ENCODE data around the gene CA5B.
"Not testable (repeated sequence)": the region's sequence is repeated elsewhere in the genome, so short reads cannot be mapped to it uniquely, and the experiment has no call there.

CA5B gene

GRCh38 chrX:15721911-15722310, 16.2 kb upstream of the CA5B start:
- no peak overlapping the region for H3K4me3 ChIP-seq (ENCODE audit: extremely low read depth, insufficient read depth, low read length, poor library complexity, severe bottlenecking)
- no peak overlapping the region for H3K27ac ChIP-seq (ENCODE audit: low read depth, low read length, severe bottlenecking)
- WGBS, 2 experiments (ENCODE audit: insufficient coverage in 2 of 2), result no CpG with 5 or more reads among the region's 1 CpG
- H3K36me3 ChIP-seq (ENCODE audit: control insufficient read depth, insufficient read depth, low read length), result no peaks in the 10 kb centered on the region
- no peaks in the 10 kb centered on the region for H3K4me1 ChIP-seq (ENCODE audit: control insufficient read depth, insufficient read depth, low read length, poor library complexity, severe bottlenecking)
- no peaks in the 10 kb centered on the region for H3K9me3 ChIP-seq (ENCODE audit: control insufficient read depth, low read length)

- no peak overlapping the region for H3K4me3 ChIP-seq (ENCODE audit: extremely low read depth, insufficient read depth, low read length, poor library complexity, severe bottlenecking)
- WGBS, 2 experiments (ENCODE audit: insufficient coverage in 2 of 2), result no CpG with 5 or more reads among the region's 3 CpGs
- no peak overlapping the region for H3K27ac ChIP-seq (ENCODE audit: low read depth, low read length, severe bottlenecking)
- no peaks in the 10 kb centered on the region for H3K9me3 ChIP-seq (ENCODE audit: control insufficient read depth, low read length)
- no peaks in the 10 kb centered on the region for H3K36me3 ChIP-seq (ENCODE audit: control insufficient read depth, insufficient read depth, low read length)
- H3K4me1 ChIP-seq (ENCODE audit: control insufficient read depth, insufficient read depth, low read length, poor library complexity, severe bottlenecking), result no peaks in the 10 kb centered on the region
Measured at GRCh38 chrX:15723887-15724517, 14.1 kb upstream of the CA5B start.

DNA sequence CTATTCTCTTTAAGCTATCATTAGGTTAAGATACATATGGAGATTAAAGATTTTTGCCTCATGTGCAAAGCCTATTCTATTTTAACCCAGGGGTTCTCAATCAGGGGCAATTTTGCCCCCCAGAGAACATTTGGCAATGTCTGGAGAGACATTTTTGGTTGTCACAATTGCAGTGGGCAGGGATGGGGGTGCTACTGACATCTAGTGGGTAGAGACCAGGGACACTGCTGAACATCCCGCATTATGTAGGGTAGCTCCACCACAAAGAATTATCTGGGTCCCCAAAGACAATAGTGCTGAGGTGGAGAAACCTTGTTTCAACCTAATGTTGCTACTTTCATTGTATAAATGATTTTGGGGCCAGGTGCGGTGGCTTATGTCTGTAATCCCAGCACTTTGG, 13.2 kb upstream of the CA5B start:
- Histone ChIP-seq H3K4me1 (ENCODE audit: control insufficient read depth, insufficient read depth, low read length, poor library complexity, severe bottlenecking) (no peaks in the 10 kb centered on the region), H3K9me3 (ENCODE audit: control insufficient read depth, low read length) (no peaks in the 10 kb centered on the region), H3K36me3 (ENCODE audit: control insufficient read depth, insufficient read depth, low read length) (no peaks in the 10 kb centered on the region), H3K27ac (ENCODE audit: low read depth, low read length, severe bottlenecking) (no peak overlapping the region), H3K4me3 (ENCODE audit: extremely low read depth, insufficient read depth, low read length, poor library complexity, severe bottlenecking) (no peak overlapping the region)
- WGBS, 2 experiments (ENCODE audit: insufficient coverage in 2 of 2), result 80 to 100% methylated on average over 1 of the region's 2 CpGs

DNA sequence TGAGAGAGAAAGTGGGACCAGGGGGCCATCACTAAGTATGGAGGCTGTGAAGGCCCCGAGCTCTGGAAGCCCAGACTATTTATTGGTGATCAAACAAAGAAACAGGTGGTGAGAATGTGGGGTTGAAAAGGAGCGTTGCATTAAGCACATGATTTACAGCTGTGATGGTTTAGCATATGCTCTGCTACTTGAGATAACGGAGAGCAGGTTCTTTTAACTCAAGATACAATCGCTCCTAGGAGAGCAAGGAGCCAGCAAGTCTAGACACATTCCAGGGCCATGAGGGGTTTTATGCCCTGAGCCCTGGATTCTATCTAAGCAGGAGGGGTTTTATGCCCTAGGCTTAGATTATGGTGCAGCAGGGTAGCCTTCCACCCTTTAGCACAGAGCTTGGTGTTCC, 6.7 kb upstream of the CA5B start:
- H3K36me3 ChIP-seq (ENCODE audit: control insufficient read depth, insufficient read depth, low read length); H3K9me3 ChIP-seq (ENCODE audit: control insufficient read depth, low read length); H3K4me3 ChIP-seq (ENCODE audit: extremely low read depth, insufficient read depth, low read length, poor library complexity, severe bottlenecking); H3K27ac ChIP-seq (ENCODE audit: low read depth, low read length, severe bottlenecking); H3K4me1 ChIP-seq (ENCODE audit: control insufficient read depth, insufficient read depth, low read length, poor library complexity, severe bottlenecking): not testable (repeated sequence)
- 92 to 94% methylated on average over 3 to 4 of the region's 4 CpGs for WGBS, 2 experiments (ENCODE audit: insufficient coverage in 2 of 2)

GRCh38 chrX:15737190-15737958, 696 bp upstream of the CA5B start:
- H3K4me3 ChIP-seq (ENCODE audit: extremely low read depth, insufficient read depth, low read length, poor library complexity, severe bottlenecking), result peak overlapping the region; percentile 11

GRCh38 chrX:15739886-15740285, 1.8 kb downstream of the CA5B start:
- no CpG with 5 or more reads among the region's 3 CpGs for WGBS, 2 experiments (ENCODE audit: insufficient coverage in 2 of 2)

More at GRCh38 chrX:15737190-15737958, 696 bp upstream of the CA5B start:
- no peaks in the 10 kb centered on the region for H3K9me3 ChIP-seq (ENCODE audit: control insufficient read depth, low read length)
- no peak overlapping the region for H3K27ac ChIP-seq (ENCODE audit: low read depth, low read length, severe bottlenecking)
- H3K36me3 ChIP-seq (ENCODE audit: control insufficient read depth, insufficient read depth, low read length), result no peaks in the 10 kb centered on the region
- WGBS, 2 experiments (ENCODE audit: insufficient coverage in 2 of 2), result 35 to 42% methylated on average over 3 to 7 of the region's 14 CpGs
- peaks cover 3% of the 10 kb centered on the region for H3K4me1 ChIP-seq (ENCODE audit: control insufficient read depth, insufficient read depth, low read length, poor library complexity, severe bottlenecking)

GRCh38 chrX:15744181-15744867, 6.3 kb downstream of the CA5B start:
- 87 to 93% methylated on average over 3 to 7 of the region's 9 CpGs for WGBS, 2 experiments (ENCODE audit: insufficient coverage in 2 of 2)
- Histone ChIP-seq H3K36me3 (ENCODE audit: control insufficient read depth, insufficient read depth, low read length) (no peaks in the 10 kb centered on the region), H3K27ac (ENCODE audit: low read depth, low read length, severe bottlenecking) (no peak overlapping the region), H3K4me3 (ENCODE audit: extremely low read depth, insufficient read depth, low read length, poor library complexity, severe bottlenecking) (no peak overlapping the region), H3K9me3 (ENCODE audit: control insufficient read depth, low read length) (no peaks in the 10 kb centered on the region), H3K4me1 (ENCODE audit: control insufficient read depth, insufficient read depth, low read length, poor library complexity, severe bottlenecking) (no peaks in the 10 kb centered on the region)

More at GRCh38 chrX:15739886-15740285, 1.8 kb downstream of the CA5B start:
- Histone ChIP-seq H3K4me3 (ENCODE audit: extremely low read depth, insufficient read depth, low read length, poor library complexity, severe bottlenecking) (no peak overlapping the region), H3K36me3 (ENCODE audit: control insufficient read depth, insufficient read depth, low read length) (no peaks in the 10 kb centered on the region), H3K4me1 (ENCODE audit: control insufficient read depth, insufficient read depth, low read length, poor library complexity, severe bottlenecking) (peaks cover 3% of the 10 kb centered on the region), H3K9me3 (ENCODE audit: control insufficient read depth, low read length) (no peaks in the 10 kb centered on the region), H3K27ac (ENCODE audit: low read depth, low read length, severe bottlenecking) (no peak overlapping the region)

GRCh38 chrX:15745179-15745578, 7.1 kb downstream of the CA5B start:
- Histone ChIP-seq H3K4me3 (ENCODE audit: extremely low read depth, insufficient read depth, low read length, poor library complexity, severe bottlenecking) (no peak overlapping the region), H3K27ac (ENCODE audit: low read depth, low read length, severe bottlenecking) (no peak overlapping the region), H3K9me3 (ENCODE audit: control insufficient read depth, low read length) (no peaks in the 10 kb centered on the region), H3K4me1 (ENCODE audit: control insufficient read depth, insufficient read depth, low read length, poor library complexity, severe bottlenecking) (no peaks in the 10 kb centered on the region), H3K36me3 (ENCODE audit: control insufficient read depth, insufficient read depth, low read length) (no peaks in the 10 kb centered on the region)
- WGBS, 2 experiments (ENCODE audit: insufficient coverage in 2 of 2), result 100% methylated on average over 1 to 3 of the region's 4 CpGs

DNA sequence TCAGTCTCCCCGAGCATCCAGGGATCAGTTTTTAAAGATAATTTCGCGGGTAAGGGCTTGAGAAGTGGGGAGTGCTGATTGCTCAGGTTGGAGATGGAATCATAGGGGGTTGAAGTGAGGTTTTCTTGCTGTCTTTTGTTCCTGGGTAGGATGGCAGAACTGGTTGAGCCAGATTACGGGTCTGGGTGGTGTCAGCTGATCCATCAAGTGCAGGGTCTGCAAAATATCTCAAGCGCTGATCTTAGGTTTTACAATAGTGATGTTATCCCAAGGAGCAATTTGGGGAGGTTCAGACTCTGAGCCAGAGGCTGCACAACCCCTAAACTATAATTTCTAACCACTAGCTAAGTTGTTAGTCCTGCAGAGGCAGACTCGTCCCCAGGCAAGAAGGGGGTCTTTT, 8.6 kb downstream of the CA5B start:
- H3K4me1 ChIP-seq (ENCODE audit: control insufficient read depth, insufficient read depth, low read length, poor library complexity, severe bottlenecking), result not testable (repeated sequence)

DNA sequence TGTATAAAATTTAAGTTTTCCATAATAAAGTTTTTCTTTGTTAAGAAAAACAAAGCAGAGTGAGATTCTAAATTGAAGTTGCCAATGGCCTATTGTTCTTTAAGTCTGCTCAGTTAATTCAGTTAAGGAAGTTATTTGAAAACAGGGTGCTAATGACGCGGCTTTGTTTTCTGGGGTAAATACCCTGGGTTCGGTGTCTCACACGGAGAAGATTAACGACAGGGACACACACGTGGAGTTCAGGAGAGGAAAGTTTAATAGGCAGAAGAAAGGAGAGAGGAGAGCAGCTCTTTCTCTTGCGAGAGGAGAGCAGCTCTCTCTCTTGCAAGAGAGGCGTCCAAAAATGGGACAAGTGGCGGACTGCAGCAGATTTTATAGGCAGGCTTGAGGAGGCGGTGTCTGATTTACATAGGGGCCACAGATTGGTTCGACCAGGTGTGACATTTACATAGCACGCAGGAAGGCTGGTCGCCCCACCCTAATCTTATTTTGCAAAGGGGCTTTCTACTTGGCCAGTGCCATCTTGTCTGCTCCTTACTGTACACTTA, 9.6 kb downstream of the CA5B start:
- WGBS, 2 experiments (ENCODE audit: insufficient coverage in 2 of 2), result 52 to 69% methylated on average over 2 to 7 of the region's 13 CpGs
- Histone ChIP-seq H3K36me3 (ENCODE audit: control insufficient read depth, insufficient read depth, low read length) (no peaks in the 10 kb centered on the region), H3K4me3 (ENCODE audit: extremely low read depth, insufficient read depth, low read length, poor library complexity, severe bottlenecking) (no peak overlapping the region), H3K27ac (ENCODE audit: low read depth, low read length, severe bottlenecking) (no peak overlapping the region), H3K4me1 (ENCODE audit: control insufficient read depth, insufficient read depth, low read length, poor library complexity, severe bottlenecking) (no peaks in the 10 kb centered on the region), H3K9me3 (ENCODE audit: control insufficient read depth, low read length) (no peaks in the 10 kb centered on the region)

More for the DNA sequence above, 8.6 kb downstream of the CA5B start:
- 83% methylated on average over 3 of the region's 6 CpGs; no CpG with 5 or more reads in 1 of the 2 experiments for WGBS, 2 experiments (ENCODE audit: insufficient coverage in 2 of 2)
- H3K27ac ChIP-seq (ENCODE audit: low read depth, low read length, severe bottlenecking); H3K36me3 ChIP-seq (ENCODE audit: control insufficient read depth, insufficient read depth, low read length); H3K9me3 ChIP-seq (ENCODE audit: control insufficient read depth, low read length); H3K4me3 ChIP-seq (ENCODE audit: extremely low read depth, insufficient read depth, low read length, poor library complexity, severe bottlenecking): not testable (repeated sequence)

Measured in mesodermal cell (in vitro differentiated cells).